GM08714 (cell line): ENCODE results near the gene CCSER1.
"Not testable (repeated sequence)": the region's sequence is repeated elsewhere in the genome, so short reads cannot be mapped to it uniquely, and the experiment has no call there.

Source experiments
- H3K4me3 ChIP-seq: fragments of 200-500 bp; sonication (Bioruptor generic); 2 replicates; pipeline ENCODE4 v1.5.1; 2014; ENCODE audit warnings: mild to moderate bottlenecking, low read length, inconsistent platforms
- ZNF274 ChIP-seq: IDR thresholded peaks from 2 replicates; pipeline ENCODE4 v1.6.1; 2012; ENCODE audit warnings: mild to moderate bottlenecking, low read depth, low read length

CCSER1 gene

DNA sequence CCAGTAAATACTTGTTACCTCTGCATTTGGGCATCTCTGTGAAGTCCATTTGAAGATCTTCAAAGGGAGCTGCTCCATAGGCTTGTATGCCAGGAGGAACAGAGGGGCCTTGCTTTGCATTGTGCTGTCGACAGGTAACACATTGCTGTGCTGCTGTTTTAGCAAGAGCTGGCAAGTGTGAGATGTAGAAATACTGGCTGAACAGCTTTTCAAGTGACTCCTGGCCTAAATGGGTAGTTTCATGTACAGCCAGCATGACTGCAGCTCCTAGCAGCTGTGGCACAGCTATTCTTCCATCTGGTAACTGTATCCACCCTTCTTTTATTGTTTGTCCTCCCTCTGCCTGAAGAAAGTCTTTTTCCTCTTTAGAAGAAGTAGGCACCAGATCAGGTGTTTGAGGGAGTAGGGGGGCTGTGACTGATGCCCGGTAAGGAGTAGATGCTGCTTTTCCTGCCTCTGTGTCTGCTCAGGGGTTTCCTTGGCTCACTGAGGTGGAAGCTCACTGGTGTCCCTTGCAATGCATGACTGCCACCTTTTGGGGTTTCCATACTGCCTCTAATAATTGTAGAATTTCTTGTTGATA lies 965.3 kb downstream of the CCSER1 start:
- no peak overlapping the region for H3K4me3 ChIP-seq
- TF ChIP-seq ZNF274: no peak

DNA sequence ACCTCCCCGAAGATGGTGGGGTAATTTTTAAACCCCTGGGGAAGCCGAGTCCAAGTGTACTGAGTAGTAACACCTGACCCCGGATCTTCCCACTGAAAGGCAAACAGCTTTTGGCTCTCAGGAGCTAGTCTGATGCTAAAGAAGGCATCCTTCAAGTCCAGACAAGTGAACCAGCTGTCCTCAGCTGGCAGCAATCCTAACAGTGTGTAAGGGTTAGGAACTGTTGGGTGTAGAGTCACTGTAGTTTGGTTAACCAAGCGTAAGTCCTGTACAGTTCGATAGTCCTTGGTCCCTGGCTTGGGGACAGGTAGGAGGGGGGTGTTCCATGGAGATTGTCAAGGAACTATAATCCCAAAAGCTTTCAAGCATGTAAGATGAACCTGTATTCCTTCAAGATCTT lies 967.0 kb downstream of the CCSER1 start:
- not testable (repeated sequence) for H3K4me3 ChIP-seq

DNA sequence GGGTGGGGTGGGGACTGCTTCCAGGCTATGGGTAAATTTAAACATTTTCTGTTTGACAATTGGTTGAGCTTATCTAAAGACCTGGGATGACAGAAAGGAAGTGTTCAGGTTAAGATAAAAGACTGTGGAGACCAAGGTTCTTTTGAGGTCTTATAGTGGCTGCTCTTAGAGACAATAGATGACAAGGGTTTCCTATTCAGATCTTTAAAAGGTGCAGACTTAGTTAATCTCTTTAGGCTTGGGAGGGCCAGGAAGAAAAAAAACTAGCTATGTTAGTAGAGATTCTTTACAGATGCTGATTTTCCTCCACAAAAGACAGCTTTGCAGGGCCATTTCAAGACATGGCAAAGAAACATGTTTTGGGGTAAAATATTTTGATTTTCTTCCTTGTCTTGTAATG lies 972.5 kb downstream of the CCSER1 start:
- TF ChIP-seq ZNF274: no peak
- H3K4me3 ChIP-seq: no peak overlapping the region

DNA sequence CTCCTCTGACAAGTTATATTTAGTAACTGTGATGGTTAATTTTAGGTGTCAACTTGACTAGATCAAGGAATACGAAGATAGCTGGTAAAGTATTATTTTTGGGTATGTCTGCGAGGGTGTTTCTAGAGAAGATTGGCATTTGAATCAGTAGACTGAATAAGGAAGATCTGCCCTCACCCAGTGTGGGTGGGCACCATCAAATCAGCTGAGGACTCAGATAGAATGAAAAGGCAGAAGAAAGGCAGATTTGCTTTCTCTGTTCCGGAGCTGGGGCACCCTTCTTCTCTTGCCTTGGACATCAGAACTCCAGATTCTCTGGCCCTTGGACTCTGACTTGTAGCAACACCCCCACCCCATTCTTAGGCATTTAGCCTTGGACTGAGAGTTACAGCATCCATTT lies 981.6 kb downstream of the CCSER1 start:
- no peak overlapping the region for H3K4me3 ChIP-seq
- TF ChIP-seq ZNF274: no peak

DNA sequence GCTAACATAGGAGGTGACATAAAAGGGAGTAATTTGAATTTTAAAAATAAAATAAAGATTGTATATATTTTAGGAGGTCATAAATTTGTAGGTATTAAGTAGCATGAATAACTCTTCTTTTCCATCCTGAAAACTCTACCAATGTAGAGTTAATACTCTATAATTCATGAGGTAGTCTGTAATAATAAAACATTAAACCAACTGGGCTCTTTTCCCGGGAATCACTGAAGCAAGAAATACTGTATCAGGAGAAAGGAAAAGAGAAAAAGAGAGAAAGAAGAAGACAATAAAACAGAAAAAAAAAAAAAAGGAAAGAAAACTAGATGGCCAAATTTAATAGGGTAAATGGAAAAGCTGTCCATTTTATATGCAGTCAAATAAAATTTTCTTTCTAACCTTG lies 984.4 kb downstream of the CCSER1 start:
- no peak overlapping the region for H3K4me3 ChIP-seq
- no peak for TF ChIP-seq ZNF274

DNA sequence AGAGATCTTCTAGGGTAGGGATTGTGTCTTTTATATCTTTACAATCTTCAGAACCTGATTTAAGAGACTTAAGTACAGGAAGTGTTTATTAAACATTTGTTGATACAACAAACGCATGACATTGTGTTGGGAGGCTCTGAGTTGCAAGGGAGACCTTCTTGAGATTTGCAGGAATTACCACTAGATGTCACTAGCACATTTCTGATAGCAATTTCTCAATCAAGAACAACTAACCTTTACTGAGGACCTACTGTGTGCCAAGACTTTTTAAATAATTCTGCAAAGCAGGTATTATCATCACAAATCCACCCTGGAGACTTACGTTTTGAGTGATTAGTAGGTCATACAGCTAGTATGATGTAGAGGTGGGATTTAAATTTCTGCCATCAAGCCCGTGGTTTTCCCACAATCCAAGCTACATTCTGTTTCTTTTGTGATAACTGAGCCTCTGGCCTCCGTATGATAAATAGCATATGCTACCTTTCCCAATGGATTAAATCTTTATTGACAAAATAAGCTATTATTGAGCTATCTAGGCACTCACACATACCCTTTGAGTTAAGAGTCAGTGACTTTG lies 986.0 kb downstream of the CCSER1 start:
- H3K4me3 ChIP-seq: no peak overlapping the region
- no peak for TF ChIP-seq ZNF274

DNA sequence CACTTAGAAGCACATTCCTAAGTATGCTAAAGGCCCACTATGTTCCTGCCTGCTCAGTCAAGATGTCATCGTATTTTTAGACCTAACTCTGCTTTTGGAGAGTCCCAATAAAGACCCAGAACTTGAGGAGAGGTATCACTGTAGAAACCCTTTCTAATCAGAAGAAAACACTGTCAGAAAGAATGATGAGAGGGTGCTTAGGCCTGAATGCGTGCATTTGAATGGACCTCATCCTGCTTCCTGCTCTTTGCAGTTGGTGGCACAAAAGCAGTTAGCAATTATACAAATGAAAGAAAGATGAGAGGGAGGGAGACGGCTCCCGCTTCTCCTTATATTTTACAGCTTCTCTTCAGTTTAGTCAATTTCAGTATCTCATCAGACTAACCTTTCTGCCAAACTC lies 987.2 kb downstream of the CCSER1 start:
- TF ChIP-seq ZNF274: no peak

DNA sequence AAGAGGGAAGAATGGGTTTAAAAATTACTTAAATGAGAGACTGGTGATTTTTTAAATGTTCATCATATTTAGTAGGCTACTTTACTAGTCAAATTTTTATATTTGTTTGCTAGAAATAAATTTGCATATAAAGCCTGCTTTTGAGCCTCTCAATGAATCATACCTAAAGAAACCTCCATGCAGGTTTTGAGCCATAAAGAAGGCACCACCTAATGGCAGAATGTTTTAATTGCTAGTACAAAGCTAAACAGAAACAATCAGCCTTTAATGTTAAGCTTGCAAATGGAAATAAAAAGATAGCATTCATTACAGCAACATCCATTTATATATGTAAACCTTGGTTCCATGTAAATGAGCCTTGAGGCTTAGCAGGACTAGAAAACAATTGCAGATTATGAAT lies 989.7 kb downstream of the CCSER1 start:
- no peak overlapping the region for H3K4me3 ChIP-seq
- no peak for TF ChIP-seq ZNF274

More for the DNA sequence above, 987.2 kb downstream of the CCSER1 start:
- H3K4me3 ChIP-seq: no peak overlapping the region

DNA sequence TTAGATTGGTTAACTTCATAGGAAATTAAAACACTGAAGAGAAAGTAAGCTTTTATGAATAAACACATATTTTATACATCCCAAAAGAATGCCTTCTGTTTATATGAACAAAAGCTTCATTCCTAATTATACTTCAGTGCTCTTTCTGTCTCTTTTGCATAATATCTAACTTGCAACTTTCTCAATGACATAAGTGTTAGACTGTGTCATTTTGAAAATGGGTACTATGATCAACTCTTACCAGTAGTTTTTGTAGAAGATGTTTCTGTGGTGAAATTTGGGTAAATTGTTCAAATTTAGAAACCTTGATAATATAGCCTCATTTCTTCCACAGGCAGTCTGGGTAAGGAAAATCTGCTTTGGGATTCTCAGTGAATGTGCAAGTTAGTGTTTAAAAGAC lies 991.4 kb downstream of the CCSER1 start:
- TF ChIP-seq ZNF274: no peak
- H3K4me3 ChIP-seq: no peak overlapping the region

DNA sequence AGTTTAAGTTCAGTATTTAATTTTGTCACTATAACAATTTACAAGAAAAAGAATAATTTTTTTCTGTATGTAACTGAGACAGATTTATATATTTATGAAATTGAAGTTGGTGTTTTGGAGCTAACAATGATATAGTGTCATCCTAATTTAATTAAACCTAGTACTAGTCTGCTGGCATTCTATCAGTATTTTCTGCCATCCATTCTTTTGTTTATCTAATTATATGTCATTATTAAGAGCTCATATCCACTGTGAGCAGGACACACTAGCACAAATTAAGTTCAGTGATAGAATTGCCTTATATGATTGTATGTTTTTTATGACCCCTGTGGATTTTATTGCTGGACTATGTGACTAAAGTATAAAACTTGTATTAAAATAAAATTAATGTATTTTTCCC lies 996.5 kb downstream of the CCSER1 start:
- TF ChIP-seq ZNF274: no peak

DNA sequence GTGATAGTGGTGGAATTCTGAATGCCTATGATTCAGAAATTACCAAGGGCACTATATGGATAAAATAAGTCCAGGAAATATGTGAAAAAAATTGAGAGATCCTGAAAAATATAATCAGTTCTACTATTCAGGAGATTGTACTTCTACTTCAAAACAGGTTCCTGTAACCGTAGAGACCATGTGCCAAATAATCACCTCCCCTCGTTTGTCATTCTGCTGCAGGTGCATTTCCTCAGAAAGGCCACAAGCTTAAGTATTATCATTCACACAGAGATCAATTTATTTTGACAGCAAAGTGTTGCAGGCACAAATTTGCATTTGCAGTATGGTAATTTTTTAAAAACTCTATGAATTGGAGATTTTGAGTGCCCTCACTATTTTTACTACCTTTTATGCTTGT lies 1000.0 kb downstream of the CCSER1 start:
- no peak for TF ChIP-seq ZNF274
- no peak overlapping the region for H3K4me3 ChIP-seq

More for the DNA sequence above, 996.5 kb downstream of the CCSER1 start:
- H3K4me3 ChIP-seq: no peak overlapping the region

DNA sequence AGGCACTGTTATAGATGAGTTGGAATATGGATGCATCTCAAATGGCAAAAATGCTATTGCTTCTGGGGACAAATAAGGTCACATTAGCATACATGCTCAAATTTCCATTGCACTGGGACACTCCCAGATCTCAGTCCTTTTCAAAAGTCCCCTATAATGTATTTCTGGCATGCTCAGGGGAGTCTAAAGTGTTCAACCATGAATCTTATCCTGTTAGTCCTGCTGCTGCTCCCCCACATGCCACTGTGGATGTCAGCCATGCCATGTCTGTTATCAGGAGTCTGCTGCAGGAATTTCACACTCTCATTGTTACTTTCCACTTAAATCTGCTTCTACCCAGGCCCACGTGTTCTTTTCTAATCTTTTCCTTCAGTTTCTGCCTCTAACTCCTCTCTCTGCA lies 1000.6 kb downstream of the CCSER1 start:
- no peak overlapping the region for H3K4me3 ChIP-seq
- no peak for TF ChIP-seq ZNF274

DNA sequence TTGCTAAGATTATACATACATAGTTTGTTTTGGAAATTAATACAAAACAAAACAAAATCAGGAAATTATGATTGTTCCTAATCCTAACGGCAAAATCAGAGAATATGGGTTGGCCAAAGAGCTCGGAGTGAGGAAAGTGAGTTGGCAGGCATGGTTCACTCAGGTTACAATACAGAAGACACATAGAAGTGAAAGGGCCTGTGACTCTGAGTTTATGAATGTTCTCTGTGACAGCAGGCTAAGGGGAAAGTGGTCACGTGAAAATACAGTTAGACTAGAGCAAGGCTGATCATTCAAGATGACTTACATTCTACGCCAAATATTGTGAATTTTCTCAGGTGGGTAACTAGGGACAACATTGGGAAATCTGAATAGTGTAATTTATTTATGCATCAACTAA lies 1001.3 kb downstream of the CCSER1 start:
- no peak for TF ChIP-seq ZNF274
- no peak overlapping the region for H3K4me3 ChIP-seq

DNA sequence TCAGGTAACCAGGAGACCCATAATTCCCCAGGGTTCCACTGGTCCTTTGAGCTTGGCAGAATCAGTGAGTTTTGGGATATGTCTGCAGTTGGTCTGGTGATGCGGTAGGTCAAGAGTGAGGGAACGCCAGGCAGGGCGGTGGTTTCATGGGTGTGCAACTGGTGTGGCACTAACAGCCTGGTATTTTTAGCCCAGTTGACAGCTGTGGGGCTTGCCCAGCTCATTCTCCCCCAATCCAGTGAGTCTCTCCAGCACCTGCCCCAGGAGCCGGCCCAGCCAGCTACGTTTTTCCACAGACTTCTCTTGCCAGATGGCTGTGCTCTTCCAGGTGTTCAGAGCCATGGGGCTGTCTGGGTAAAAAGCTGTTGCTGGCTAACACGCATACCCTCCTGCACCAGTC lies 1019.9 kb downstream of the CCSER1 start:
- H3K4me3 ChIP-seq: no peak overlapping the region
- TF ChIP-seq ZNF274: no peak

DNA sequence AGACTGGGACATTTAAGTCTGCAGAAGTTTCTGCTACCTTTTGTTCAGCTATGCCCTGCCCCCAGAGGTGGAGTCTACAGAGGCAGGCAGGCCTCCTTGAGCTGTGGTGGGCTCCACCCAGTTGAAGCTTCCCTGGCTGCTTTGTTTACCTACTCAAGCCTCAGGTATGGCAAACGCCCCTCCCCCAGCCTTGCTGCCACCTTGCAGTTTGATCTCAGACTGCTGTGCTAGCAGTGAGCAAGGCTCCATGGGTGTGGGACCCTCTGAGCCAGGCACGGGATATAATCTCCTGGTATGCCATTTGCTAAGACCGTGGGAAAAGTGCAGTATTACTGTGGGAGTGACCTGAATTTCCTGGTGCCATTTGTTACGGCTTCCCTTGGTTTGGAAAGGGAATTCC lies 1026.8 kb downstream of the CCSER1 start:
- not testable (repeated sequence) for H3K4me3 ChIP-seq

DNA sequence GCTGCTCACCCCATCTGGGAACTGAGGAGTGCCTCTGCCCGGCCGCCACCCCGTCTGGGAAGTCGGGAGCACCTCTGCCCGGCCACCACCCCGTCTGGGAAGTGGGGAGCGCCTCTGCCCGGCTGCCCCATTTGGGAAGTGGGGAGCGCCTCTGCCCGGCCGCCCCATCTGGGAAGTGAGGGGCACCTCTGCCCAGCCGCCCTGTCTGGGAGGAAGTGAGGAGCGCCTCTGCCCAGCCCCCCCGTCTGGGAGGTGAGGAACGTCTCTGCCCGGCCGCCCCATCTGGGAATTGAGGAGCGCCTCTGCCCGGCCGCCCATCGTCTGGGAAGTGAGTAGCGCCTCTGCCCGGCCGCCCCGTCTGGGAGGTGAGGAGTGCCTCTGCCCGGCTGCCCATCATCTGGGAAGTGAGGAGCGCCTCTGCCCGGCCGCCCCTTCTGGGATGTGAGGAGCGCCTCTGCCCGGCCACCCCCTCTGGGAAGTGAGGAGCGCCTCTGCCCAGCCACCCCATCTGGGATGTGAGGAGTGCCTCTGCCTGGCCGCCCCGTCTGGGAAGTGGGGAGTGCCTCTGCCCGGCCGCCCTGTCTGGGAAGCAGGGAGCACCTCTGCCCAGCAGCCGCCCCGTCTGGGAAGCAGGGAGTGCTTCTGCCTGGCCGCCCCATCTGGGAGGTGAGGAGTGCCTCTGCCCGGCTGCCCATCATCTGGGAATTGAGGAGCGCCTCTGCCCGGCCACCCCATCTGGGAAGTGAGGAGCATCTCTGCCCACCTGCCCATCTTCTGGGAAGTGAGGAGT lies 1040.9 kb downstream of the CCSER1 start:
- H3K4me3 ChIP-seq: not testable (repeated sequence)
